Stimulated activated CD4-positive, alpha-beta T cell treated with anti-CD3 and anti-CD28 coated beads, Interleukin-2, amount 100 ng/mL, for 4 hours (primary cell): Measurements from ENCODE around the gene MOB1B.

Experiments
- DNase-seq: peaks from one replicate; pipeline ENCODE4 v3.0.0-alpha.2; 2020; ENCODE audit warnings: low read depth

Gene MOB1B

DNA sequence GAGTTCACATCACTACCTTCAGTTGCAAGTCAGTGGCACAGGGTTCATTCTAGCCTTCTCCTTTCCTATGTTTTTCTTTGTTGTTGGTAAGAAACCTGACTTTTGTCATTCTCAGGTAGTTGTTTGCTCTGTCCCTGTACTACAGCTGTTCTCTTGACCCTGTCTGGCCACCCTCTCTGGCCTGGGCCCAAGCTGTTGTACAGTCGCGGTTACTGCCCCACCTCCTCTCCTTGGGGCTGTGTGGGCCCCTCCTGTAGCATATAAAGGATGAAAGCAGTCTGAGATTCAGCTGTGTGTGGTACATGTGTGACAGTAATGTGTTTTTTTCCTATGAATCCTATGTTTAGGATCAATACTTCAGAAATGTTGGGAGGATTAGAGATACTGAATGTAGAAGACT lies 12.5 kb downstream of the MOB1B start:
- no peak for DNase-seq

DNA sequence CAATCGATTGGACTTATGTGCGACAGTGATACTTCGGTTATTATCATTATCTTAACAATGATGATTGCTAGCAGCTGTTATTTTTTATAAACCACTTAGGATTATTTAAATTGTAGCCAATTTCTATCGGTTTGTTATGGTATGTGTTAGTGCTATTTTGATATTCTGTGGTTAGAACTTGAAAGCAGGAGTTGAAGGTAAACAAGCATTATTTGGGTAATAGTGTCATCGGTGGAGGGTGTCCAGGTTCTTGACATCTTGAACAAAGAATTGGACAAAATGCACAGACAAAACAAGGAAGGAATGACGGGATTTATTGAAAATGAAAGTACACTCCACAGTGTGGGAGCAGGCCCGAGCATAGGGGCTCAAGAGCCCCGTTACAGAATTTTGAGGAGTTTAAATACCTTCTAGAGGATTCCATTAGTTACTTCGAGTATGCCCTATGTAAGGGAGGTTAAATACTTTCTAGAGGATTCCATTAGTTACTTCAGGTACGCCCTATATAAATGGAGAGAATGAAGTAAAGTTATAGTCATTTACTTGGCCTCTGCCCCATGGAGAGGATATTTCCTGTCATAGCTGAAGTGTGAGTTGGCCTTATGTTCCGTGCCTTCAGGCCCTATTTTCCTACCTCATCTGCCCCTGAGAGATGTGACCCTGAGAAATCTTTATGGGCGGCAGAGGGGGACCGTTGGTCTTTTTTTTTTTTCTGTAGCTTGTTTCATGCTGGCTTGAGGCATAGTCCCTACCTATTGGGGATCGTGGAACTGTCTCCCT lies 13.1 kb downstream of the MOB1B start:
- DNase-seq, result no peak

DNA sequence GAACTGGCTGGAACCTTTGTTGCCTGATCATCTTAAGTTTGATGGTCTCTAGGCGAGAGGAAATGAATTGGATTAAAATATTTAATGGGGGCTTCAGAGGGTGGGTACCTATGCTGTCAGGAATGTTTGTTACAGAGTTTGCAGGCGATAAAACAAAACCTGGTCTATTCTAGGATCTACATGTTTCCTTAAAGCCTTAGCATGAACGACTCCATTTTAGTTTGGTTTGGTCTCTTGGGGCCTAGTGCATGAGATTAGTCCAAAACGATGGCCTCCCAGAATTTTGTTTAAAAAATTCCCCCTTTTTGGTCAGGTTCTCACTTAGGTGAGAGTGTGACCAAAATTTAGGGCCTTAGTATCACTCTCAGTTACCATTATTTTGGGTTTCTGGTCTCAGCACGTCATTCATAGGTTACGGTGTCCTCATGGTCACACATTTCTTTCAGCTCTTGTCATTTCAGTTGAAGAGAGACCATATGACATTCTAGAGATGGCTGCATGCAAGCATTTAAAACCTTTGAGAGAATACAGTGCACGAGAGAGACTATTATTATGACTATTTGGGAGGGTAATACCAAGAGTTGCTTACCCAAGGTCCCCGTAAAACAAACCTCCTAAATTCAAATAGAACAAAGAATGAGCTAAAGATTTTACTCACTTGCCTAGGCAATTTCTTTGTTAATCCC lies 13.8 kb downstream of the MOB1B start:
- DNase-seq, result no peak

DNA sequence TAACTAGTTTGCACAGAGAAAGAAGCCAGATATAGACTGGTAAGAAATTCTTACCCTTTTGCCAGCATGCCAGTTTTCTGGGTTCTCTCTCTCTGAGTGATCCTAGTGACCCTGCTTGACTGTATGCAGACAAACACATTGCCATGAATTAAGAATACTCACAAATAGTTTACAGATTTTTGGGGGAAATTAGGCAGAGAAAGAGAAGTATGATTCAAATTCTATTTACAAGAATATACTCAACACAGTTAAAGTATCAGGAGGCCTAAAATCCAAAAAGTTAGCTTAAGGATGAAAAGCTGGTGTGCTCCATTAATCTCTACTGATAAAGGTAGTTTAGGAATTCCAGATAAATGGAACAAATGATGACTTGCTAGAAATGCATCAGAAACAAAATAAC lies 18.4 kb downstream of the MOB1B start:
- no peak for DNase-seq

DNA sequence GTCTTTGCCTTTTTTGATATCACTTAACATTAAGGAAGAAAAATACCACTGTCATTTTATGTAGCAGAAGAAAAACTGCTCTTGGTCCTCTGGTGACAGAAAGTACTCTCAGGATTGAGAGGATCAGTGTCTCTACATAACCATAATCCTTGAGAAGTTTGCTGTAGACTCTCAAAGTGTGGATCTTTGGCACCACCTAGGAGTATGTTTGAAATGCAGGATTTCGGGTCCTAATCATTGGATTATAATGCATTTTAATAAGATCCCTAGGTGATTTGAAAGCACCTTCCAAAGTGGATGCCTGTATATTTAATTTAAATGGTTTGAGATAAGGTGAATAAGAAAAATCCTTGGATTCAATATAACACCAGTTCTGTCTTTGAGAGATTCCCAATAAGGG lies 23.2 kb downstream of the MOB1B start:
- DNase-seq, result no peak

DNA sequence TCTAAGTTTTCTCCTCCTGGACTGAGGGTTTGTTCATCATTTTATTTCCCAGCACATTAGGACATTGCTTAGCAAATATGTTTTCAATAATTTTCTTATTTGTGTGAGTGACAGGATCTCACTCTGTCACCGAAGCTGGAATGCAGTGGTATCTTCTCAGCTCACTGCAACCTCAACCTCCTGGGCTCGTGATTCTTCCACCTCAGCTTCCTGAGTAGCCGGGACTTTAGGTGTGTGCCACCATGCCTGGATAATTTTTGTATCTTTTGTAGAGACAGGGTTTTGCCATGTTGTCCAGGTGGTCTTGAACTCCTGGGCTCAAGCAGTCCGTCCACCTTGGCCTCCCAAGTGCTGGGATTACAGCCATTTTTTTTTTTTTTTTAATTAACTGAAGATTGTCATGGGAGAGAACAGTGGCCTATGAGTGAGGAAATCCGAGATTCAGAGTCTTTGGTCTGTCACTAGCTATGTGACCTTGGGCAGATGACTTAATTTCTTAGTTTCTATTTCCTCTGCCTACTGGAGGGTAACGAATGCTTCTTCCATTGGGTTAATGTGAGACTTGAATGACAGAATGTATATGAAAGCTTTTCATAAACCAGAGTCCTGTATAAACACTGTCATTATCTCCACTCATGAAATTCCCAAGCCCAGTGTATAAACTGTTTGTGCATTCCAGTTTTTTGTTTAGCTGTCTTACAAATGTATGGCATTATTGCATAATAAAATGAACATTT lies 23.9 kb downstream of the MOB1B start:
- DNase-seq, result no peak

DNA sequence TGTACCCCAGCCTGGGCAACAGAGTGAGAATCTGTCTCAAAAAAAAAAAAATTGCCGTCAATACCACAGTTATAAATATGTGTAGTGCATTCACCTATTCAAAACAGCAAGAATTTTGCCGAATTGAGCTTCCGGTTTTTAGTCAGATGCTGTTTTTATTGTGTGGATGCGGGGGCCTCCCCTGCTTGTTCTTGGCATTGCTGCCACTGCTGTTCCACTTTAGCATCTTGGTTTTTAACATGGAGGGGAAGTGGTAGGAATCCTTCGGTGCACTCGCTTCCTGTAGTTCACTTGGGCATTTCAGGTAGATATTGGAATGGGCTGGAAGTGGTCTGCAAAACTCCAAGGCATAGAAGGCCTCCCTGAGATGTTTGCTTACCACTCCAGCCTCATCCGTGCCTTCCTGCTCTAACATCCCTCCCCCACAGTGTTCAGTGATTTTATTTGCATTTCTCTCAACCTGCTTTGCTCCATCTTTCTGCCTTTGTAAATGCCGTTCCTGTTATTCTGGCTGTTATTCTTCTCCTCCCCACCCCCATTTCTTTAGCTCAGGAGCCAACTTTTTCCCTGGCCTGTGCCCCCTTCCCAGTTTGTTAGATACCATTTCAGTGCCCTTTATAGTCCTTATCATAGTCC lies 25.5 kb downstream of the MOB1B start:
- no peak for DNase-seq

DNA sequence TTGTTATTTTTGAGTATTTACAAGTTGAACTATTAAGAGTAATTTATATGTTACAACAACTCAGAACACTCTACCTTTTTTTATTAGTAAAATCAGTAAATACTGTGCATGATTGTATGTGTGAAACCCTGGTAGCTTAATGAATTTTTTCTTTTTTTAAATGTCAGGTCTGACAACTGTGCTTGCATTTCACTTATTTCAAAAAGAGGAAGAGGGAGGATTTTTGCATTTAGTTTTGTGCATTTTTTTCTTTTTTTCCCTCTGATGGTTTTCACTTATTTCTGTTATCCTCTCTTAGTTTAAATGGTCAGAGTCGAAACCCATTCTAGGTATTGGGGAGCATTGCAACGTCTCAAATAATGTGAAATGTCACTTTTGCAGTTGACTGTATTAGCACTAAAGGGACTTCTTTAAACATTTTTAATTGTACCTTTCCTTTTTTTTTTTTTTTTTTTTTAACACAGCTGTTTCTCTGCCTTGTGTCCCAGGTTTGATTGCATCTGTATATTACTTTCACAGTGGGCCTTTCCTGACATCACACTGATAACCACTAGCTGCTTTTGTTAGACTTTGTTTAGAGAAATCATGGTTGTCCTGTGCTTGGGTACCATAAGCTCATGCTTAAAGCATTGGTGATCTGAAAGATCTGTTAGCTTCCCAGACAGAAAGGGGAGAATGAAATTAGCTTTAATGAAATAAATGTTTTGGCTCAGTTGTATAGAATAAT lies 28.5 kb downstream of the MOB1B start:
- no peak for DNase-seq

DNA sequence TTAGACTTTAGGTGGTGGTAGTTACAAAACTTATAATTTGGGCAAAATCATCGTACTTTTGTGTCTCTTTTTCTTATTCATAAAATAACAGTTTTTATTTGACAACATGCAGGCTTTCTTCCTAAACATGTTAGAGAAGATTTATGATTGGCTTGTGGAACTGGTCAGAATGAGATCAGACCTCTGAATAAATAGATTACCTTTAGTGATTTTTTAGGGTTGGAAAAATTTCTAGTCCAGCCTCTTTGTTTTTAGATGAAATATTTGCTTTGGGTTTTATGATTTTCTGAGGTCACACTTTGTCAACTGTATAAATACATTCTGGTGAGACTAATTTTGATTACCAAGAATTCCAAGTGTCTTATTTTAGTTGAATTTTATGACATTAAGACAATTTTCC lies 29.2 kb downstream of the MOB1B start:
- no peak for DNase-seq

DNA sequence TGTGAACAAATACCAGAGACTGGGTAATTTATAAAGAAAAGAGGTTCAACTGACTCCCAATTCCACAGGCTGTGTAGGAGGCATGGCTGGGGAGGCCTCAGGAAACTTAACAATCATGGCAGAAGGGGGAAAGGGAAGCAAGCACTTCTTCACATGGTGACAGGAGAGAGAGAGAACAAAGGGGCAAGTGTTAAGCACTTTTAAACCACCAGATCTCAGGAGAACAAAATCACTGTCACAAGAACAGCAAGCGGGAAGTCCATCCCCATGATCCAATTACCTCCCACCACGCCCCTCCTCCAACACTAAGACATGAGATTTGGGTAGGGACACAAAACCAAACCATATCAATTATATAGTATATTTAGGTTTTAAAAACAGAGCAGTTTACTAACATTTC lies 30.8 kb downstream of the MOB1B start:
- DNase-seq, result no peak

DNA sequence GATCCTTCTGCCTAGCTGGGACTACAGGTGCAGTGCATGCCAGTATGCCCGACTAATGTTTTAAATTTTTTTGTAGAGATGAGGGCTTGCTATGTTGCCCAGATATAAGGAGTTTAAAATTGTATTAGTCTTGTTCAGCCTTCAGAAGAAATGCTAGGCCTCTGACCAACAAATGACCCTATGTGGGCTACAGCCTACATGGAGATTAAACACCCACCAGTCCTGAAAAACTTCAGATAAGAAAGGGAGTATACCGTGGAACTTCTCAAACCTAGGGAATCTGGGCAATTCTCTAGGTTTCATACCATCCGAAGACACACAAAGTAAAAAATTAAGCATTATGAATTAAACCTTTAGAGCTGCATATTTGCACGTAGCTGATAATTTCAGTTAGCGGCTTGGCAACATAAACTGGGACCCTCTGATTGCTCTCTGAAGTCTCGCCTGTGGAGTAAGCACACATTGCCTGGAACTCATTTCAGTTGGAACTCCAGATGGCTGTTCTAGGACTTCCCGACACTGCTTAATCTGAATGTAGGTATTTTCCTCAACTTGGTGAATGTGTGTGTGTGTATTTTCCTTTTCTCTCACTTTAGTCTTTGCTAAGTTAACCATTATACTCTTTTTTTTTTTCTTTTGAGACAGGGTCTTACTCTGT lies 33.0 kb downstream of the MOB1B start:
- no peak for DNase-seq

DNA sequence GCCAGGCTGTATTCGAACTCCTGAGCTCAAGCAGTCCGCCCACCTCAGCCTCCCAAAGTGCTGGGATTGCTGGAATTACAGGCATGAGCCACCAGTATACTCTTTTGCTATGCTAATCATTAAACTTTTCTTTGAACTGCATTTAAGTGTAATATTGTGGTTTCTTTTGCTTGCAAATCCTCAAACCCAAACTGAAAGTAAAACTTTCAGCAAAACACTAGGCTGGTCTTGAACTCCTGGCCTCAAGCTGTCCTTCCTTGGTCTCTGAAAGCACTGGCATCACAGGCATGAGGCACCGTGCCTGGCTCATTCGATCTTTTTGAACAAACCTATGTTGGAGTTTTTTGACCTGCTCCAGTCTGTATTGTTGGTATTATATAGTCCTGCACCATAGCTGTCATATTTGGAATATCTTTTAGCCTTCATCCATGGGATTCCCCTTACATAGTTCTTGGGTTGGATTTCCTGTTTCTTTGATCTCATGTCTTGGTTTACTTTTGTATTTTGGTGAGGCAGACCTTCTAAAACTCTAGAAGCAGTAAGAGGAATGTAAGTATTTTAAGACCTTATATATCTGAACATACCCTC lies 34.1 kb downstream of the MOB1B start:
- DNase-seq, result no peak

DNA sequence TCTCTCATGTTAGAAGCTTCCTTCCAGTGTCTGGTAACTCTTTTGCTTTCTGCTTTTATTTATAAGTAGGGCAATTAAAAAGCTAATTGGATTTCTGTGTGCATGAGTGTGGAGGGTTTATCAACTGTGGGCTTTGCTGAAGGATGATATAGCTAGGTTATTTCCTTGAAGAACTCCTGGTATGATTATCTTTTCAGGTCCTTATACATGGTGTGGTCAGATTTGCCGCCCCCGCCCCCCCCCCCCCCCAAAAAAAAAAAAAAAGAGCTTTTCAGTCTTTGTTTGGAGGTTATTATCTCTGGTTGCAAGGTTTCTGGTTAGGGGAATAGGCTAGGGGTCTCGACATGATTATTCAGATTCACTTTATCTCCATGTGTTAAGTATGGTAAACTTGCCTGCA lies 35.9 kb downstream of the MOB1B start:
- DNase-seq, result no peak

DNA sequence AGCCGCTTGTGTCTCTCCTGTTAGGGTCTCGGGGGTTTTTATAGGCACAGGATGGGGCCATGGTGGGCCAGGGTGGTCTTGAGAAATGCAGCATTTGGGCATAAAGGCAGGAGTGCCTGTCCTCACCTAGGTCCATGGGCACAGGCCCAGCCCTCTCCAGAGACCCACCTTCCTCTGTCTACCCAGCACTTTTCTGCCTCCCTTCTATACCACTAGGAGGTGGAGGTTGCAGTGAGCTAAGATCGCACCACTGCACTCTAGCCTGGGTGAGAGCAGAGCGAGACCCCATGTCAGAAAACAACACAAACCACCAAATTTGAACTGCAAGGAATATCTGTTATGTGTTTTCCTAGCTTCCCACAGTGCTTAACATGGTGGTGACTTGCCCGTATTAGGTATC lies 38.0 kb downstream of the MOB1B start:
- no peak for DNase-seq

DNA sequence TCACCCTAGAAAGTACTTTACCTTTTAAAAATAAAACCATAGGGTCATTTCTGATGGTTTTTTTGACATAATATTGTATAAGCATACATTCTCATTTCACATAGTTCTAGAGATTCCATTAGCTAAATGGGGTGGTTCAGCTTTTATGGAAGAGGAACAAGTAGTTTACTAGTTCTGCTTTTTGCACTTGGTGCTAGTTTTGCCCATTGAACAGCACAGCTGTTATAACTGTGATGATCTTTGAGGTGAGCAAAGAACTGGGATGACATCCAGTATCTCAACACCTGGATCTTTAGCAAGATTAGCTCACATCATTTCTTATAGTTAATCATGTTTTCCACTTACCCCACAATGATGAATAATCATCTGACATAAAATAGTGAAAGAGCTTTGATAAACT lies 40.9 kb downstream of the MOB1B start:
- DNase-seq, result no peak

DNA sequence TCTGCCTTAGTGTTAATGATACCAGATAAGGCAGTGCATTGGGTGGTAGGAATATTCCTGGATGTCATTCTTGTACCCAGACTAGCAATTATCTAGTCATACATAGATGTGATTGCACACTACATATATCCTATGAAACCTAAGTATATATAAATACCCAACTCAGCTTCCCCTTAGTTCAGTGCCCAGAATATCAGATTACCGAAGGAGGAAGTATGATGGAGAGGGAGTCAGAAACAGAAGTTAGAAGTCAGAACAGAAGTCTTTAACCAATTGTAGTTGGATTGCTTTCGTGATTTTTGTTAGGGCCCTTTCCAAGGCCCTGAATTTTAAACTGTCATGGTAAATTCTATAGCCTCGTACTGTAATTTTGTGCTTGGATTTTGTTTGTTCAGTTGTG lies 42.9 kb downstream of the MOB1B start:
- DNase-seq, result no peak

DNA sequence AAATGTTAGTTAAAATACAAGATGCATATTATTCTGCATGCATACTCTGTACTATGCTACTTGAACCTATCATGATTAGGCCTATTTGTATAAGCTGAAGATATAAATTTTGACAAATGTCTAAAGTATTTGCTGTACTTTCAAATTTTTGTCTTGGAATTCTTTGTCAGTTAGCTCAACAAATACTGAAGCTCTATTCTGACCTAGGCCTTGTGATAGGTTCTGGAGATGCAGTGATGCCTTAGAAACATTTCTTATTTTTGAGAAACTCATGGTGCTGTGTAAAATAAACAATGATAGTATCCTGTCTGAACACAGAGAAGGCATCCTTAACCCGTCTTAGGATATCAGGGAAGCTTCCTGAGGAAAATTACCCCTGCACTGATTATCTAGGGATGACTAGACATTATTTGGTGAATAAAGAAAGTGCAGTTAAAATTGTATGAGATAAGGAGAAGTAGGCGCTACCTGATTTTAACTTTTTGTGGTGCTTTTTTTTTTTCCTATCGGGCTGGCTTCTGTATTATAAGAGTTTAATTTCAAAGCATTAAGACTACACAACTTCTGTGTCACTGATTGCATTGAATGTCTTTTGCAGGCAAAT lies 43.4 kb downstream of the MOB1B start:
- no peak for DNase-seq

DNA sequence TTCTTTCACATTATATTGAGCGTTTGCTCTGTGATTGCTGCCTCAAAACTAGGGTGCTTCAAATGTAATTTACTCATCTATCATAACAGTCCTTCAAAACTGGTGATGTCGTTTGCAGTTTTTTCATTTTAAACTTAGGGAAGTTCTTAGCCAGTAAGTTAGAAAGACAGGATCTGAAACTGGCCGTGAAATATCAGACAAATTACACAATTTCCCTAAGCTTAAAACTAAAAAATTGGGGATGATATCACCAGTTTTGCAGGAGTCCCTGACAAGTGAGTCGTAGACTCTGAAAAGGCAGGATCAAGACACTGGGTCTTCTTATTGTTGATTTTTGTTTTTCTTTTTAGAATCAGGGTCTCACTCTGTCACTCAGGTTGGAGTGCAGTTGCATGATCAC lies 44.8 kb downstream of the MOB1B start:
- no peak for DNase-seq

DNA sequence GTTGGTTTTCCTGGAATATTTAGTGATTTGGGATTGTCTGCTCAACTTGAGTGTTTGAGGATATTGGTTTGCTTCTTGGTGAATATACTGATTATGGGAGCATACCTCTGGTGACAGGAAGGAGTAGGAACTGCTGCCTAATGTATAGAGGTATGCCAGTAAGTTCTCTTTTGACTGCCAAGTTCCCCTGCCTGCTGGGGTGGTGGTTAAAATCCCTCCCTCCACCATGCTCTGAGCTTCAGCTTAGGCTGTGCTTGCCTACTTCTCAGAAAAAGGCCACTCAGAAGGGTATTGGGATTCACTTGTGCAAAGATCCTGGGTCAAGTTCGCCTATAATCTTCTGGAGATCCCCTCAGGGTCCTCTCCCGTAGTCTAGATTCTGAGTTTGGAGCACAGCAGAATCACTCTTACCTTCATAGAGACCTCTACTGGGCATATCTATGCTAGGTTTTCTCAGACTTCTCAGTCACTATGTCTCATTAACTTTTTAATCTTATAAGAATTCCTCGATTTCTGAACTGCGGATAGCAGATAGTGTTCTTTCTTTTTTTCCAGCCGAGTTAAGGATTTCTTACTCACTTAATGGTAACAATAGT lies 46.6 kb downstream of the MOB1B start:
- no peak for DNase-seq

DNA sequence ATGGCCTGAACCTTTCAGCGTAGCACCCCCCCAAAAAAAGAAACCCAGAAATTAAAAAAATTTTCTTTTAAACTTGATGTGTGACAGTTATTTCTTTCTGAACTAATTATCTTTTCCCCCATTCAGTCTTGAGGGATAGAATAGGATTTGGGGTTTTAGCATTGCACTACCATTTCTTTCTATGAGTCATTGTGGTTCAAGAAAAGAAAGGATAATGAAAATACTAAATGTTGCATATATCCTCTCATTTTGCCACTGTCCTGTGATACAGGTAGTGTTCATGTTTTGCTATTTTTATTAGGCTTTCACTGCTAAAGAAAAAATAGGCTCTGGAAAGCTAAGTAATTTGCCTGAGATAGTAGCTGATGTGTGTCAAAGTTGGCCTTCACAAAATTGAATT lies 51.9 kb downstream of the MOB1B start:
- no peak for DNase-seq
